IPS DF 4.7 (cell line): ENCODE results near the gene NOTO.
"Not testable (repeated sequence)": the region's sequence is repeated elsewhere in the genome, so short reads cannot be mapped to it uniquely, and the experiment has no call there.

Experiments
- DNase-seq: peaks from one replicate; pipeline ENCODE4 v3.0.0-alpha.2; 2013; ENCODE audit warnings: low spot score; ENCODE audit errors: extremely low read depth

NOTO gene

GRCh38 chr2:73202156-73203054, at the start of gene NOTO:
Gene NOTO, plus strand, starts transcription at chr2:73202574. Its CDS starts 93 bp downstream, at chr2:73202667.
- DNase-seq: no peak

- DNase-seq: no peak
Measured at GRCh38 chr2:73156539-73157124, 45.7 kb upstream of the NOTO start.

- no peak for DNase-seq
Measured at GRCh38 chr2:73162856-73163391, 39.5 kb upstream of the NOTO start.

- DNase-seq: no peak
Measured at GRCh38 chr2:73163483-73164367, 38.6 kb upstream of the NOTO start.

GRCh38 chr2:73165978-73166377, 36.4 kb upstream of the NOTO start:
- DNase-seq: not testable (repeated sequence)

- DNase-seq: not testable (repeated sequence)
Measured at GRCh38 chr2:73166813-73167212, 35.6 kb upstream of the NOTO start.

- DNase-seq: not testable (repeated sequence)
Measured at GRCh38 chr2:73168348-73168747, 34.0 kb upstream of the NOTO start.

GRCh38 chr2:73170341-73170740, 32.0 kb upstream of the NOTO start:
- not testable (repeated sequence) for DNase-seq

GRCh38 chr2:73172963-73173362, 29.4 kb upstream of the NOTO start:
- no peak for DNase-seq

- DNase-seq: no peak
Measured at GRCh38 chr2:73173781-73174180, 28.6 kb upstream of the NOTO start.

GRCh38 chr2:73174244-73174643, 28.1 kb upstream of the NOTO start:
- DNase-seq: no peak

GRCh38 chr2:73174941-73175662, 27.3 kb upstream of the NOTO start:
- DNase-seq: no peak

- DNase-seq: no peak
Measured at GRCh38 chr2:73175663-73176204, 26.6 kb upstream of the NOTO start.

- DNase-seq: no peak
Measured at GRCh38 chr2:73176205-73176880, 26.0 kb upstream of the NOTO start.

- DNase-seq: no peak
Measured at GRCh38 chr2:73176881-73177644, 25.3 kb upstream of the NOTO start.

GRCh38 chr2:73177645-73178255, 24.6 kb upstream of the NOTO start:
- DNase-seq: no peak

GRCh38 chr2:73185965-73186364, 16.4 kb upstream of the NOTO start:
- DNase-seq: no peak

GRCh38 chr2:73187549-73187948, 14.8 kb upstream of the NOTO start:
- no peak for DNase-seq

GRCh38 chr2:73197579-73197978, 4.8 kb upstream of the NOTO start:
- DNase-seq: no peak
